ENCODE data around the gene TMEM175.

TMEM175 gene

GRCh38 chr4:899556-899906, 32.7 kb upstream of the TMEM175 start:
- DNase-seq (ENCODE audit: low read depth) = no peak

DNA sequence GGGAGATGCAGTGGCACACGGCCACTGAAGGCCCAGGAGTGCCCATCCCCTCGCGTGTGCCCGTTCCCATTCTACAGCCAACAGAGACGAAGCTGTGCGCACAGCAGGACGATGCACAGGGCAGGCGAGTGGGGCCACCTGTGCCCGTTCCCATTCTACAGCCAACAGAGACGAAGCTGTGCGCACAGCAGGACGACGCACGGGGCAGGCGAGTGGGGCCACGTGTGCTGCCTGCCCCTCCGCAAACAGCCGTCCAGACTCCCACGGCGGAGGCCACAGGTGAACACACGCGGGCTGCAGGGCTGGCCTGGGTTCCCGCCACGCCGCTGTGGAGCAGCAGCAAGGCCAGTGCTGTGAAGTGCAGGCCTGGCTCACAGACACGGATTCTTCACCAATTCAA, 32.2 kb upstream of the TMEM175 start:
- DNase-seq (ENCODE audit: low read depth) = no peak

GRCh38 chr4:900721-901120, 31.5 kb upstream of the TMEM175 start:
- no peak for DNase-seq (ENCODE audit: low read depth)

DNA sequence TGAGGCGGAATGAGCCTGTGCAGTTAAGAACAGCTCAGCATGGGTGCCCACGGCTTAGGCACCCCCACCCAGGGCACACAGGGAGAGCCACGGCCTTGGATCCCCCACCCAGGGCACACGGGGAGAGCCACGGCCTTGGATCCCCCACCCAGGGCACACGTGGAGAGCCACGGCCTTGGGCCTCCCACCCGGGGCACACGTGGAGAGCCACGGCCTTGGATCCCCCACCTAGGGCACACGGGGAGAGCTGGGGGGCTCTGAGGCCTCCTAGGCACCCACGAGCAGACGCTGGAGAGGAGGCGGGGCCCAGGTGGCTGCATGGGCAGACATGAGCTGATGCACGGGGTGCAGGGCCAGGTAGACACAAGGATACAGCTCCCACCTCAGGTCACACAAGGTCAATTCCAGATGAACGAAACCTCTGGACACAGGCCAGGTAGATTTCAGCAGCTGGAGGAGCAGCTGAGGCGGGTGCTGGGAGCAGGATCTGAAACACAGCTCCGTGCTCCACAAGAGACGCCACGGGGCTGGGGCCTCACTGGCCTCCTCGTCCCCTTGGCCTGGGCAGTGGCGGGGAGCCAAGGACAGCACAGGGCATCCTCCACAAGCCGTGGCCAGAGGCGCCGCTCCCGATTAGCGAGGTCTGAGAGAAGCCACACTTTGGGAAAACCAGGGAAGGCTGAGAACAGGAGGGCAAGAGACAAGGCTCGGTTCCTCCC, 30.9 kb upstream of the TMEM175 start:
- no peak for DNase-seq (ENCODE audit: low read depth)

- no peak for DNase-seq (ENCODE audit: low read depth)
Observed at GRCh38 chr4:903066-904046, 28.9 kb upstream of the TMEM175 start.

- no peak for DNase-seq (ENCODE audit: low read depth)
Observed at GRCh38 chr4:905485-906338, 26.5 kb upstream of the TMEM175 start.

- DNase-seq (ENCODE audit: low read depth) = no peak
Observed at GRCh38 chr4:906339-907102, 25.7 kb upstream of the TMEM175 start.

GRCh38 chr4:907103-907400, 25.2 kb upstream of the TMEM175 start:
- no peak for DNase-seq (ENCODE audit: low read depth)

DNA sequence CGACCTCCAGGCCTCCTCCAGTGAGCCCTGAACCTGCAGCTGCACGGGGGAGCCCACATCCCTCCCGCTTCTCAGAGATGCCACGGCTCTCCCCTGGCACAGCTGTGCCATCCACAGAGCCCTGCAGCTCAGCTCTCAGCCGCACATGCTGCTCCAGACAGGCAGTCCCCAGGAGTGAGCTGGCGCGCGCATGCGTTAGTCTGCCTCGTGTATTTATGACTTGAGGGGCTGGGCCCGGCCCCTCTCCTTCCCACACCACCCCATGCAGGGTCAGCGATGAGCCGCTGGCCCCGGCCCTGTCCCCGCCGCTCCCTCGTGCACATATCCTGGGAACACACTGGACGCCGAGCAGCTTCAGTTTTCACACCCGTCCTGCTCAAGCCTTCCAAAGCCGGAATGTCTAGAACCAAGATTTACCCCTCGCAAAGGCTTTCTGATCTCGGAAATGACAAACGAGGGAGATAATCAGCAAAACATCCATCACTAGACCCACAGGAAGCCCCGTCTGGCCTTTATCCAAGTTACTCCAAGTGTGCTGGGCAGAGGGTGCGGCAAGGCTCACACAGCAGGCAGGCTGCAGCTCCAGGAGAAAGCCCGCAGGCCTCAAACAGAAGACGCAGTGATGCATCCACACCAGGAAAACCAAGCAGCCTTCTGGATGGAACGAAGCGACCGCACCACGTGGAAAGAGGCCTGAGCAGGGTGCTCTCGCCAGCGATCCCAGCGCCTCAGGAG, 24.4 kb upstream of the TMEM175 start:
- DNase-seq (ENCODE audit: low read depth) = no peak

GRCh38 chr4:909131-909571, 23.1 kb upstream of the TMEM175 start:
- DNase-seq (ENCODE audit: low read depth) = no peak

DNA sequence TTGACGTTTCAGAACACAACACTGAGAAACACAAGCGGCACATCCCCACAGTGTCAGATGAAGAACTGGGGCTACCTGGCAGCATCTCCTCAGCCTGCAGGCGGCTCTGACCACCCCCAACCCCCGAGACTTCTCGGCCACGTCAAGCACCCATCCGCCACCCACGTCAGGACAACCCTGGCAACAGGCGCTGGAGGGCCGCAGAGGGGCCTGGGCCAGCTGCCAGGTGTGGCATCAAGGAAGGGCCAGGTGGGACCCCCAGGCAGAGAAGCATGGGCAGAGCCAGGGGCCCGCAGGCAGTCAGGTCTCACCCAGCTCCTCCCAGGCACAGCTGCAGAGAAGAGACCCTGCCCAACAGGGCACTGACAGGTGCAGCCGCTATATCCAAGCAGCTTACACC, 22.4 kb upstream of the TMEM175 start:
- no peak for DNase-seq (ENCODE audit: low read depth)

DNA sequence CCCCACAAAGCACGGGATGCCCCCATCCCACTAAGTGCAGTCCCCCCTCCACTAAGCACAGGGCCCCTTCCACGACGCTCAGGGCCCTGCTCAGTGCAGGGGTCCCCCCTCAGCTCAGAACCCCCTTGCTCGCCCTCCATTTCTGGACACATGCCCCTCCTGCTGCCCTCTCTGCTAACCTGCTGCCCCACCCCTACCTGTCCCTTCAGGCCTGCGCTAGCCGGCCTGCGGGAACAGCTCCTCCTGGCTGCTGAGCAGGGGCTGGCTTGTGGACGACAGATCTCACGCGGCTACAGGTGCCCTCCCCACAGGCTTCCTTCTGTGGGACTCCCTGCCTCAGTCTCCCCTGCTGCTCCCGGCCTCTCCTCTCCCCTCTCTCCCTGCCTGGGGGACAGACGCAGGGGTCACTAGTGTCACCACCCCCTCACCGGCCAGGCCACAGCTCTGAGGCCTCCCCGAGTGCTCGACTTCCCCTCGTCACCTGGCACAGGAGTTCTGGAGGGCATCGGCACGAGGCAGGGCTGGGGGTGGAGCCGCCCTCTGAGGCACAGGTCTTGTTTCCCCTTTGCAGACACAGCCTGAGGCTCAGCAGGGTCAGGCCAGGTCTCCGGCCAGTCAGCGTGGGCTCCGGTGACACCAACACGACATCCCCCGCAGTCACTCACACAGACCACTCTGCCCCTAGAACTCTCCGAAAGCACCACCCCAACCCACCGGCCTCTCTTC, 21.7 kb upstream of the TMEM175 start:
- no peak for DNase-seq (ENCODE audit: low read depth)

DNA sequence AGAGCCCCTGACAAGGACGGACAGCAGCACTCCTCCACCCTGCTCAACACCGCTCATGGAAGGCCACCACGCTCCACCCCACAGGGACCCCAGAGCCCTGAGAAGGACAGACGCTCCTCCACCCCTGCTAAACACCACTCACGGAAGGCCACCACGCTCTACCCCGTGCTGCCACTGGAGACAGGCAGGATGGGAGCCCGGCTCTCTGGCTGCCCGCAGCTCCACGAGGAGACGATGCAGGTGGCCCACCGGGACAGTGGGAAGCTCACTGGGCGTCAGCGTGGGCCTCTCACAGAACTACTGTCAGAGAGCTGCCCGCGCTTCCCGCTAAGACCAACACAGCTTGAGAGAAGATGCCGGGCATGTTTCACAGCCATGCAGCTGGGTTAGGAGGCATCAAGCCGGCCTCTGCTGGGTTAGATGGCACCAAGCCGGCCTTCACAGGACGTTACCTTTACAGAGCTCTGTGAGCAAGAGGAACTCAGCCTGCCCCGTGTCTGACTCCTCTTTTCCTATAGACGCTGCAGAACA, 21.0 kb upstream of the TMEM175 start:
- DNase-seq (ENCODE audit: low read depth) = no peak

DNA sequence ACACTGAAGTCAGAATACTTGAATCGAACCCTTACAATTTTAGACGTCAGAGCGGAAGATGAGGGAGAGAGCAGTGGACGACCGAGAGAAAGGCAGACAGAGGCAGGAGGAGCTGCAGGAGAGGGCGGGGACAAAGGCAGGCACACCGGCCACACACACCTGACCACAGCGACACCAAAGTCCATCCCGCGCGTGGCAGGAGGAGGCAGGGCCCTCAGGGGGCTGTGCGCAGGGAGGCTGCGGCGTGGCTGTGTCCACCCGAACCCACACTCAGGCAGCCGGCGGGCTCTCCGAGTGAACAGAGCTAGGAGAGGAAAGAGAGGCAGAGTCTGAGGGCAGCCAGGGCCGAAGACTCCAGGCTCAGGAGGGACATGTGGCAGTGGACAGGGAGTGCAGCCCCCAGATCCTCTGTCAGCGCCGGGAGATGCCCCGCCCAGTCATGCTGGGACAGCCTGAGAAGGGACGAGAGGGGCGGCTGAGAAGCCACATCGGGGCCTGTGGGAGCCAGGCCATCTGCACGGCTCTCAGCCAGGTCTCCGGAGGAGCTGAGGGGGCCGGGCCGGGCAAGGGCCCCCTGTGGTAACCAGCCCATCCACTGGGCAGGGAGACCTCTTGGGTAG, 20.3 kb upstream of the TMEM175 start:
- no peak for DNase-seq (ENCODE audit: low read depth)

DNA sequence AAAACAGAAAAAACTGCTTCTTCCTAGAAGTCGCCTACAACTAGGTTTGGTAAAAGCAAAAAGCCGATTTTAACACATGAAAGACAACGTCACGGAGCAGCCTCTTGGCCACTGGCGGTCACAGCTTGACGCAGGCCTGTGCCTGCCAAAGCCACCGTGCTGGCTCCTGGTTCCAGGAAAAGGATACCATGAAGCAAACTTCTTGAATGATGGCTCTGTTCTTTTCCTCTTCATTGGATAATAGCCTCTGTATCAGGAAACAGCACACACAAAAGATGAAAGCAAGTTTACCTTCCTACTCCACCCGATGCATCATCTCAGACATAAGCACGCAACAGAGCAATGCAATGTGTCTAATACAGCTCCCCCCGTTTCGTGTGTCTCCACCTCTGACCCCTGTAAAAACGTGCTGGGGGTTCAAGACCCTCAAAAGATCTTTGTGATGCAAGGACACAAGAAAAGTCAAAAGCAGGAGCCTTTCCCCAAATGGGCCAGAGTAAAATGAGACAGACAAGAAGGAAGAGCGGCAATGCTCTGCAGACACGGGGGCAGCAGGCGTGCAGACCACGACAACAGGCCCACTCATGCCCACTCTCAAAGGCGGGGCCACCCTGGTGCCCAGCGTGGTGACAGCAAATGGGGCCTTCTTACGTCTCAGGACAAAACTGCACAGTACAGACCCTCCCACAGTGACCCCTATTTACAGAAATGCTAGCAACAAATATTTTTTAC, 19.5 kb upstream of the TMEM175 start:
- no peak for DNase-seq (ENCODE audit: low read depth)

- DNase-seq (ENCODE audit: low read depth) = no peak
Observed at GRCh38 chr4:913280-913618, 19.0 kb upstream of the TMEM175 start.

- DNase-seq (ENCODE audit: low read depth) = no peak
Observed at GRCh38 chr4:914531-914930, 17.7 kb upstream of the TMEM175 start.

DNA sequence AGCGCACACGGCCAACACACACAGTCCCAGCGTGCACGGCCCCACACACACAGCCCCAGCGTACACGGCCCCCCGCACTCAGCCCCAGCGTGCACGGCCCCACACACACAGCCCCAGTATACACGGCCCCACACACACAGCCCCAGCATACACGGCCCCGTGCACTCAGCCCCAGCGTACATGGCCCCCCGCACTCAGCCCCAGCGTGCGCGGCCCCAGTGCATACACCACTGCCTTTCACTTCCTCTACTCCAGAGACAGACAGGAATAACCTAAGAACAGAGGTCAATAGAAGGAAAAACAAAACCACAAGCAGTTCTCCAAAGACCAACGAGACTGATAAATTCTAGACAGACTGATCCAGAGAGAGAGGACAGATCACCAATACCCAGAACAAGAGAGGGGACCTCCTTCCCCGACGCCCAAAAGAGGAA, 17.2 kb upstream of the TMEM175 start:
- no peak for DNase-seq (ENCODE audit: low read depth)

GRCh38 chr4:915595-915994, 16.7 kb upstream of the TMEM175 start:
- no peak for DNase-seq (ENCODE audit: low read depth)
